GM12873 (cell line): ENCODE results near the gene LKAAEAR1.

Experiments
- CTCF ChIP-seq: IDR thresholded peaks from 2 replicates; pipeline ENCODE4 v1.5.1; 2012; ENCODE audit warnings: low read depth, mild to moderate bottlenecking, moderate library complexity, low read length, control low read depth; ENCODE audit not compliant: insufficient read depth; ENCODE audit errors: missing control alignments

Gene LKAAEAR1

DNA sequence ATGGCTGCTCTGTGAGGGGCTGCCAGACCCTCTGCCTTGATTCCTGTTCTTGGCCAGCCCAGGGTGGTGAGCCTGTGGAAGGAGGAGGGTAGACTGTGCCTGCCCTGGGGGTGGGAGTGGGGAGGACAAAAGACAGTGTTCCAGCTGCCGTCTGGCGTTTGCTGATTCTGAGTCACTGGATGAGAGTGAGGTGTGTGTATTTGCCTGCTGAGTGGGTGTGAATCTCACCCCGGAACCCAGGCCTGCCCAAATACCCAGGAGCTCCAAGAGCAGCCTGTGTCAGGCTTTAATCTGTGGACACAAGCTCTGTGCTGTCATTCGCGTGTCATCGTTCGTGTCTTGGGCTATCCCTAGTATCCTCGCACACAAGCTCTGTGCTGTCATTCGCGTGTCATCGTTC lies 2.6 kb upstream of the LKAAEAR1 start:
- TF ChIP-seq CTCF, result no peak

GRCh38 chr20:64084685-64085152 lies 521 bp upstream of the LKAAEAR1 start:
- no peak for TF ChIP-seq CTCF

DNA sequence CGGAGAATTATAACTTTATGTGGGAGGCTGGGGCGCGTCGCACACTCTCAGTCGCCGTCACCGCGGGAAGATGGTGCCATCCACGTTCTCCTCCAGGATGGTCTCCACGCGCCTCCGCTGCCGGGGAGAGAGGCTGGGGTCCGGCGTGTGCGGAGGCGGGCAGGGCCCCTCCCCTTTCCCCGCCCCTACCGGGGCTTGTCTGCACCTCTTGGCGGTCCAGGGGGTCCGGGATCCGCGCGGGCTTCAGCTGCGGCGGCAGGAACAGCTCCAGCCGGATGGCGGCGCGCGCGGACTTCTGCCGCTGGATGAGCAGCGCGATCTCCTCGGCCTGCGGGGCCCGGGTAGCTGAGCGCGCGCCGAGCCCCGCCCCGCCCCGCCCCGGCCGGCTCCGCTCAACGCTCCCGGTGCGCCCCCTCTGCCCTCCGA lies 807 bp downstream of the LKAAEAR1 start:
- TF ChIP-seq CTCF, result peak; percentile 58

DNA sequence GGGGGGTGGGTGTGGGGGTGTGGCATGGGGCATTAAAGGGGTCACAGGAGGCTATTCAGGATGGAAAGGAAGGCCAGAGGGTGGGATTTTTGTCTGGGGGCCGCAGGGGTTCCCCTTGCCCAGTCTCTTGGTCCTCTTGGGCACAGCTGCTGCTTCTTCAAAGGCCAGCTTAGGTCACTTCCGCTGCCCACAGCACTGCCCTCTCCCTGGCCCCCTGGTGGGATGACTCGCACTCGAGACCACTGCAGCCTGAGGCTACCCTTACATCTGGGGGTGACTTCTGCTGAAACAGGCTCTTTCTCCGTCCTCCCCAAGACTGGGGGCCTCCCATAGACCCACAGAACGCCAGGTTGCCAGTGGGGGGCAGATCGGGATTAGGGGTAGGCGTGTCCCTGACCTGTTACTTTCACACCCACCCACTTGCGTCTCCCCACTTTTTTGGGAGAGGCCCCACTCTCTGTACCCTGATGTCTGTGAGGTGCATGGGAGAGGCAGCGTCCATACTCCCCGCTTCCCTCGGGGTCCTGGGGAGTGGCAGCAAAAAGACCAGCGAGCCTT lies 1.3 kb downstream of the LKAAEAR1 start:
- TF ChIP-seq CTCF, result peak; percentile 15

GRCh38 chr20:64082126-64082731 lies 2.0 kb downstream of the LKAAEAR1 start:
- TF ChIP-seq CTCF, result no peak

DNA sequence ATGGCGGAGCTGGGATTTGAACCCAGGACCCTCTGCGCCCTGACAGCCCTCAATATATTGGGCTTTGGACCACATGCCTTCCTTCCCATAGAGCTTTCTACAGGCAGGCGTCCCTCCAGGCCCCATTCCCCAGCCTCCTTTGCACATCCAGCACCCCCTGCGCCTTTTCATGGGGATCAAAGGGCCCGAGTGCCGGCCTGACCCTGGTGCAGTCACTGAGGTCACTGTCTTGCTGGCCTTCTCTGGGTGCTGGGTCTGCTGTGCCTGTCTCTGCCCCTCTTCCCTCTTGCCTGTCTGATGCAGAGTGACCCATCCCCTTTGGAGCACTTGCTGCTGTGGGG lies 2.6 kb downstream of the LKAAEAR1 start:
- TF ChIP-seq CTCF, result no peak

DNA sequence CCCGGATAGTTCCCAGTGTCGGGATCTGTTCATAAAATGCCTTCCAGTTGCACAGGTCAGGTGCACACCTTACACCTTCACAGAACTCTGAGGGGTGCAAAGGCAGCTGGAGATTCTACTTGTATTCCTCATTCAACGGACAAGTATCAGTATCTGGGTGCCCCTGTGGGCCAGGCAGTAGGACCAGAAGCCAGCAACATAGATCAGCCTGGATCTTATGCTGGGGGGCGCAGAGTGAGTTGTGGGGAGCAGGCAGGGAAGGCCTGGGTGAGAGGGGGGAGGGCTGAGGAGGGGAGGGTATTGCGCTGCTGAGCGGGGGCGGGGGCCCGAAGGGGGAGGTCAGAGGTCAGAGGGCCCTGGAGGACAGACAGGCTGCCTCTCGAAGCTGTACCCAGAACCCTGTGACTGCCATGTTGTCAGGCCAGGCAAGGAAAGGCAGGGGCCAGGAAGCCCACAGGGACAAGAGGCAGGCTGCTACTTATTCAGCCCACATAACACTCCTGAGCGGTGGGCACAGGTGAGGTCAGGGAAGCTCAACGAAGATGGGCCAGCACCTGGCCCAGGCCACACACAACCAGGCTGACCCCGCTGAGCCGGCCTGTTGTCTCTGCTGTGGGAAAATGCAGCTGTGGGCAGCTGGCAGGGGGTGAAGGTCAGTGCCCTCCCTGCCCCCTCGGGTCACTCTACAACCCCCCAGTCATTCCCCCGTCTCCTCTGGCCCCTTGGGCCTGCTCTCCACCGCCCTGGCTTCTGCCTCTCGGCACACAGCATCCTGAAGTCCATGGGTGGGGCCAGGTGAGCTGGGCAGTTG lies 3.2 kb downstream of the LKAAEAR1 start:
- TF ChIP-seq CTCF, result no peak
